Lower lobe of right lung (tissue), 2 donors: ENCODE data around the gene MPPED2. TPM values are rescaled to one million over a fixed set of nuclear protein-coding genes. Genes with fewer than 3 reads are reported as not detected.

Experiments used
- ATAC-seq, 2 donors: fragments of 200-7000 bp; cut with Tn5 transposase; one replicate each; pipeline ENCODE4 v1.9.1; 2020 to 2022; ENCODE audit warnings: mild to moderate bottlenecking in 2 of 2, moderate library complexity in 2 of 2
- DNase-seq: peaks from one replicate; pipeline ENCODE4 v3.0.0-alpha.2; 2020
- H3K27ac ChIP-seq: fragments of 200-600 bp; one replicate; pipeline ENCODE4 v1.8.0; 2022
- H3K27me3 ChIP-seq: fragments of 200-600 bp; one replicate; pipeline ENCODE4 v1.8.0; 2022; ENCODE audit warnings: low read depth
- H3K36me3 ChIP-seq: fragments of 200-600 bp; one replicate; pipeline ENCODE4 v1.8.0; 2022; ENCODE audit warnings: mild to moderate bottlenecking
- H3K4me1 ChIP-seq: fragments of 200-600 bp; one replicate; pipeline ENCODE4 v1.8.0; 2022
- H3K4me3 ChIP-seq: fragments of 200-600 bp; one replicate; pipeline ENCODE4 v1.8.0; 2022; ENCODE audit warnings: mild to moderate bottlenecking
- H3K9me3 ChIP-seq: fragments of 200-600 bp; one replicate; pipeline ENCODE4 v1.8.0; 2022
- CTCF ChIP-seq: fragments of 200-600 bp; IDR thresholded peaks from one replicate; pipeline ENCODE4 v1.8.0; 2022; ENCODE audit warnings: antibody characterized with exemption, mild to moderate bottlenecking
- intact Hi-C: fragments of 100-400 bp; cut with DNase I; formaldehyde crosslinking; loops from one replicate; pipeline ENCODE4 v1.11.0; 2022
- total RNA-seq: library from RNA; stranded (reverse); fragmentation: NEBNext Ultra II Directional; extraction: Animal tissue kit (Norgen Biotek cat#: 25700); gene quantifications from one replicate; pipeline ENCODE4 v1.2.1, GENCODE V29; 2021
- donor health status: DM: no; HTN: yes; CAD: no; lungs with severe emphysema.

MPPED2 gene
- total RNA-seq, 1 donor from 2014 or later: 1.5 TPM

GRCh38 chr11:30610628-30611027, 24.5 kb upstream of the MPPED2 start:
- H3K27ac ChIP-seq: no peak overlapping the region
- ATAC-seq (no peak), DNase-seq (no peak)
- no peak for TF ChIP-seq CTCF
- H3K9me3 ChIP-seq: no peaks in the 10 kb centered on the region
- intact Hi-C loops: no loop called here
- H3K4me3 ChIP-seq: no peak overlapping the region
- no peaks in the 10 kb centered on the region for H3K36me3 ChIP-seq
- no peaks in the 10 kb centered on the region for H3K27me3 ChIP-seq
- no peaks in the 10 kb centered on the region for H3K4me1 ChIP-seq

GRCh38 chr11:30608534-30608933, 22.4 kb upstream of the MPPED2 start:
- Histone ChIP-seq H3K4me3 (no peak overlapping the region), H3K27ac (no peak overlapping the region), H3K9me3 (no peaks in the 10 kb centered on the region), H3K36me3 (no peaks in the 10 kb centered on the region), H3K27me3 (no peaks in the 10 kb centered on the region), H3K4me1 (no peaks in the 10 kb centered on the region)
- TF ChIP-seq CTCF: no peak
- ATAC-seq: no peak
- no peak for DNase-seq
- intact Hi-C loops: no loop called here

GRCh38 chr11:30605036-30605605, 19.0 kb upstream of the MPPED2 start:
- no peaks in the 10 kb centered on the region for H3K4me1 ChIP-seq
- intact Hi-C loops: no loop called here
- ATAC-seq (no peak), DNase-seq (no peak)
- no peak for TF ChIP-seq CTCF
- no peak overlapping the region for H3K27ac ChIP-seq
- H3K4me3 ChIP-seq: no peak overlapping the region
- no peaks in the 10 kb centered on the region for H3K36me3 ChIP-seq
- H3K27me3 ChIP-seq: no peaks in the 10 kb centered on the region
- H3K9me3 ChIP-seq: no peaks in the 10 kb centered on the region

GRCh38 chr11:30603357-30603756, 17.2 kb upstream of the MPPED2 start:
- H3K27me3 ChIP-seq: no peaks in the 10 kb centered on the region
- no peak for DNase-seq
- intact Hi-C loops: no loop called here
- no peak for ATAC-seq
- H3K4me3 ChIP-seq: no peak overlapping the region
- TF ChIP-seq CTCF: no peak
- H3K9me3 ChIP-seq: no peaks in the 10 kb centered on the region
- H3K4me1 ChIP-seq: no peaks in the 10 kb centered on the region
- H3K27ac ChIP-seq: no peak overlapping the region
- no peaks in the 10 kb centered on the region for H3K36me3 ChIP-seq

- Histone ChIP-seq H3K36me3 (no peaks in the 10 kb centered on the region), H3K27me3 (no peaks in the 10 kb centered on the region), H3K4me1 (peaks cover 3% of the 10 kb centered on the region), H3K9me3 (no peaks in the 10 kb centered on the region), H3K27ac (no peak overlapping the region), H3K4me3 (no peak overlapping the region)
- TF ChIP-seq CTCF: no peak
- DNase-seq (no peak), ATAC-seq (no peak)
- intact Hi-C loops: no loop called here
Measured at GRCh38 chr11:30596832-30597231, 10.7 kb upstream of the MPPED2 start.

- Histone ChIP-seq H3K27ac (no peak overlapping the region), H3K9me3 (no peaks in the 10 kb centered on the region), H3K27me3 (no peaks in the 10 kb centered on the region), H3K4me3 (no peak overlapping the region), H3K4me1 (peaks cover 3% of the 10 kb centered on the region), H3K36me3 (no peaks in the 10 kb centered on the region)
- no peak for TF ChIP-seq CTCF
- intact Hi-C loops: no loop called here
- DNase-seq (no peak), ATAC-seq (no peak)
Measured at GRCh38 chr11:30595934-30596333, 9.8 kb upstream of the MPPED2 start.
